ENCODE results near the gene SLC25A31.

The SLC25A31 gene

DNA sequence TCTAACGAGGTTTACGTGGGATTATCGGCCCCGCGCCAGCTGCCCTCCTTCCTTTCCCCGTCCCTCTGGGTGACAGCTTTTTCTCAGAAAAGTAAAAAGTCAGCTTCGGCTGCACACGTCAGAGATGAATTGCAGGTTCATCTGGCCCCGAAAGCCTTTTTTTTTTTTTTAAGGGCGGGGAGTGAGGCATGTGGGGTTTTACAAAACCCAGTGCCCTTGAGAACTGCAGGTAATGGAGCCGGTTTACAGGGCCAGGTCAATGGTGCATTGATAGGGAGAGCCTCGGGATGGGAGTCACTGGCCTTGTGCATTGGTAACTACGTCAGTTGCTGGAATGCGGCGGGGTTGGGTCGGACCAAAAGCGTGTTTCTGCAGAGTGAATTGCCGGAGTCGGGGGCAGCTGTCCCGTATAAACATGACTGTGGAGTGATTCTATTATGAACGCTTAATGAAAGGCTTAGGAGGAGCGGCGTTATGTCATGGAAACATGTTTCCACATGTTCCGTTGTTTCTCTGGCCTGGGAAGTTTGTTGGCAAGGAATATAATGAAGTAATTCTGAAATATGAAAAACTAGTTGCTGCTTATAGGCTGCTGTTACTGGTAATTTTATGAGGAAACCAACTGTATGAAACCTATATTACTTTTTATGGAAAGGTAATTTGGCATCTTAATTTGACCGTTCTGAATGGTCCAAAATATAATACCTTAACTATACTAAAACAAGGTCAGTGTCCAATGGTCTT lies 53.0 kb downstream of the SLC25A31 start:
- peak overlapping the region; percentile 64 for H3K4me2 ChIP-seq (ENCODE audit: low read depth, low read length, poor library complexity, severe bottlenecking)

DNA sequence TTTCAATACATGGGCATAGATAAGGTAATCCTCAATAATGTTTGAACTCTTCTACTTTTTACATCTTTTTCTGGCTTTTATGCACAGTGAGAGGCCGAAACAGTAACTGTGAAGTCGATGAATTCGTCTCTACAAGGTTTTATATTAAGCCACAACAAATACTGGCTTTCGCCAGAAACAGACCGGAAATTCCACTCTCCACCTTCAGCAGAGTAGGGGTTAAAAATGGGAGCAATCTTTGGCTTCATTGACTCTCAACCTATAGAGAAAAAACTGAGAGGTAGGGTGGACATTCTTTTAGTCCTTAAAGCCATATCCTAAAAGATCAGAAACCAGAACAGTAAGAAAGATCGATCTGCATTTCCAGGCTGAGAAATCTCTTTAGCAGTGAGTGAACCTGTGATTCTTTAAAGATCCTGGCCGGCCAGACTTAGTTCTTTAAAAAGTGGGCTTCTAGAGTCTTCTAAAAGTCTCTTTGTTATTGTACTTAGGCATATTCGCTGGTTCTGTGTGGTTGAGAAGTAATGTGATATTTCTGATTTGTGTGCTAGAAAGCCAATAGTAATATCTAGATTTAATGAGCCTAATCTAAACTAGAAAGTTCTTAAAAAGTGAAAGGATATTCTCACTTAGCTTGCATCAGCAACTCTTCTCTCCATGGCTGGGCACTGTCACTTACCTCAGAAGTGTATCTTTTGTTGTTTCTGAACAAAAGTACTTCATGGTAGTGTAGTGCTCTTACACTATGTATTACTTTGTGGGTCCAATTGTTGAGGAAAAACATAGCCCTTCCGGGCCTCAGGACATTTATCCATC lies 54.0 kb downstream of the SLC25A31 start:
- Histone ChIP-seq H2AFZ (ENCODE audit: low read depth, low read length, severe bottlenecking) (no peak overlapping the region), H3K4me2 (ENCODE audit: low read depth, low read length, poor library complexity, severe bottlenecking) (peak overlapping the region; percentile 64), H3F3A (ENCODE audit: insufficient read depth) (no peaks in the 10 kb centered on the region), H3K79me2 (ENCODE audit: insufficient read depth, low read length) (no peaks in the 10 kb centered on the region; the same call in 1 of the 2 replicates), H3K9me2 (replicated peaks; ENCODE audit: insufficient read depth, low read length) (no peaks in the 10 kb centered on the region), H3K9me3 (ENCODE audit: insufficient read depth, low read length) (no peaks in the 10 kb centered on the region), H3K36me3 (ENCODE audit: low read length) (no peaks in the 10 kb centered on the region), H4K20me1 (ENCODE audit: low read depth, low read length) (no peaks in the 10 kb centered on the region), H3K4me3 (ENCODE audit: insufficient read depth, low read length, poor library complexity, severe bottlenecking) (no peak overlapping the region), H3K27me3 (ENCODE audit: low read length) (no peaks in the 10 kb centered on the region), H3K27ac (ENCODE audit: low read depth, low read length) (no peak overlapping the region), H3K9ac (ENCODE audit: low read length) (no peak overlapping the region)
- TF ChIP-seq, protein P1, sequence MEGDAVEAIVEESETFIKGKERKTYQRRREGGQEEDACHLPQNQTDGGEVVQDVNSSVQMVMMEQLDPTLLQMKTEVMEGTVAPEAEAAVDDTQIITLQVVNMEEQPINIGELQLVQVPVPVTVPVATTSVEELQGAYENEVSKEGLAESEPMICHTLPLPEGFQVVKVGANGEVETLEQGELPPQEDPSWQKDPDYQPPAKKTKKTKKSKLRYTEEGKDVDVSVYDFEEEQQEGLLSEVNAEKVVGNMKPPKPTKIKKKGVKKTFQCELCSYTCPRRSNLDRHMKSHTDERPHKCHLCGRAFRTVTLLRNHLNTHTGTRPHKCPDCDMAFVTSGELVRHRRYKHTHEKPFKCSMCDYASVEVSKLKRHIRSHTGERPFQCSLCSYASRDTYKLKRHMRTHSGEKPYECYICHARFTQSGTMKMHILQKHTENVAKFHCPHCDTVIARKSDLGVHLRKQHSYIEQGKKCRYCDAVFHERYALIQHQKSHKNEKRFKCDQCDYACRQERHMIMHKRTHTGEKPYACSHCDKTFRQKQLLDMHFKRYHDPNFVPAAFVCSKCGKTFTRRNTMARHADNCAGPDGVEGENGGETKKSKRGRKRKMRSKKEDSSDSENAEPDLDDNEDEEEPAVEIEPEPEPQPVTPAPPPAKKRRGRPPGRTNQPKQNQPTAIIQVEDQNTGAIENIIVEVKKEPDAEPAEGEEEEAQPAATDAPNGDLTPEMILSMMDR (IDR thresholded peaks at IDR 0.05; ENCODE audit: insufficient read depth, low read length, poor library complexity, severe bottlenecking) = no peak
- TF ChIP-seq EZH2phosphoT487 (conservative IDR thresholded peaks at IDR 0.05; ENCODE audit: low read length) = no peak

More for the DNA sequence above, 53.0 kb downstream of the SLC25A31 start:
- no peaks in the 10 kb centered on the region for H3F3A ChIP-seq (ENCODE audit: insufficient read depth)
- no peaks in the 10 kb centered on the region for H3K36me3 ChIP-seq (ENCODE audit: low read length)
- H3K9ac ChIP-seq (ENCODE audit: low read length) = peak overlapping the region; percentile 70
- peak overlapping the region; percentile 89 for H2AFZ ChIP-seq (ENCODE audit: low read depth, low read length, severe bottlenecking)
- no peaks in the 10 kb centered on the region for H3K9me2 ChIP-seq (replicated peaks; ENCODE audit: insufficient read depth, low read length)
- no peak for TF ChIP-seq EZH2phosphoT487 (conservative IDR thresholded peaks at IDR 0.05; ENCODE audit: low read length)
- H3K27ac ChIP-seq (ENCODE audit: low read depth, low read length) = no peak overlapping the region
- H3K79me2 ChIP-seq (ENCODE audit: insufficient read depth, low read length) = no peaks in the 10 kb centered on the region; the same call in 1 of the 2 replicates
- H4K20me1 ChIP-seq (ENCODE audit: low read depth, low read length) = no peaks in the 10 kb centered on the region
- H3K9me3 ChIP-seq (ENCODE audit: insufficient read depth, low read length) = no peaks in the 10 kb centered on the region
- no peaks in the 10 kb centered on the region for H3K27me3 ChIP-seq (ENCODE audit: low read length)
- peak overlapping the region; percentile 68 for H3K4me3 ChIP-seq (ENCODE audit: insufficient read depth, low read length, poor library complexity, severe bottlenecking)

DNA sequence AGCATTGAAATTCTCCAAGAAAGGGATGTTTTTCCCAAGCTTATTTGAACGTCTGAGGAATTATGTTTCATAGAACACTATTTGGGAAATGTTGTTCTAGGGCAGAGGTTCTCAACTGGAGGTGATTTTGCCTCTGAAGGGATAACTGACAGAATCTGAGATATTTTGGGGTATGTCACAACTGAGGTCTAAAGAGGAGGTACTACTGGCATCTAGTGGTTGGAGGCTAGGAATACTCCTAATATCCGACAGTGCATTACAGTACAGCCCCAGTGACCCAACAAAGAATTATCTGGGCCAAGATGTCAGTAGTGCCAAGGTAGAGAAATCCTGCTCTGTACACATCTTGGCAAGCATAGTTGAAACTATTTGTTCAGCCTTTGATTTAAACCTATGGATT lies 58.3 kb downstream of the SLC25A31 start:
- H3K4me2 ChIP-seq (ENCODE audit: low read depth, low read length, poor library complexity, severe bottlenecking) = no peak overlapping the region
- H3K9me2 ChIP-seq (replicated peaks; ENCODE audit: insufficient read depth, low read length) = no peaks in the 10 kb centered on the region
- H3K79me2 ChIP-seq (ENCODE audit: insufficient read depth, low read length) = no peaks in the 10 kb centered on the region; the same call in 1 of the 2 replicates
- no peaks in the 10 kb centered on the region for H3K36me3 ChIP-seq (ENCODE audit: low read length)
- H3K27ac ChIP-seq (ENCODE audit: low read depth, low read length) = no peak overlapping the region
- no peaks in the 10 kb centered on the region for H3K9me3 ChIP-seq (ENCODE audit: insufficient read depth, low read length)
- H3K4me3 ChIP-seq (ENCODE audit: insufficient read depth, low read length, poor library complexity, severe bottlenecking) = no peak overlapping the region
- TF ChIP-seq, protein P1 (IDR thresholded peaks at IDR 0.05; ENCODE audit: insufficient read depth, low read length, poor library complexity, severe bottlenecking) = peak; percentile 25
- no peak for TF ChIP-seq EZH2phosphoT487 (conservative IDR thresholded peaks at IDR 0.05; ENCODE audit: low read length)
- H3F3A ChIP-seq (ENCODE audit: insufficient read depth) = no peaks in the 10 kb centered on the region
- H4K20me1 ChIP-seq (ENCODE audit: low read depth, low read length) = no peaks in the 10 kb centered on the region
- H2AFZ ChIP-seq (ENCODE audit: low read depth, low read length, severe bottlenecking) = no peak overlapping the region
- no peak overlapping the region for H3K9ac ChIP-seq (ENCODE audit: low read length)
- H3K27me3 ChIP-seq (ENCODE audit: low read length) = no peaks in the 10 kb centered on the region

Measured in SU-DHL-6 (cell line).